ENCODE results near the gene DYNC1I1.

DYNC1I1 gene

GRCh38 chr7:95820778-95821177 lies 48.4 kb downstream of the DYNC1I1 start:
- no peak overlapping the region for H3K27ac ChIP-seq (ENCODE audit: low read length)
- H3K4me3 ChIP-seq (ENCODE audit: low read depth in 1 of 2, low read length in 2 of 2): no peak overlapping the region
- no peaks in the 10 kb centered on the region for H3K27me3 ChIP-seq (ENCODE audit: low read depth, low read length)
- H3K9me3 ChIP-seq (ENCODE audit: control insufficient read depth in 1 of 2, low read length in 2 of 2): no peaks in the 10 kb centered on the region
- no peaks in the 10 kb centered on the region for H3K4me1 ChIP-seq (ENCODE audit: control insufficient read depth in 1 of 2, insufficient read depth in 2 of 2, low read length in 2 of 2)
- no peaks in the 10 kb centered on the region for H3K36me3 ChIP-seq (ENCODE audit: control insufficient read depth in 1 of 2, insufficient read depth in 2 of 2, low read length in 2 of 2)

- H3K4me3 ChIP-seq (ENCODE audit: low read depth in 1 of 2, low read length in 2 of 2): no peak overlapping the region
- H3K4me1 ChIP-seq (ENCODE audit: control insufficient read depth in 1 of 2, insufficient read depth in 2 of 2, low read length in 2 of 2): no peaks in the 10 kb centered on the region
- H3K27me3 ChIP-seq (ENCODE audit: low read depth, low read length): no peaks in the 10 kb centered on the region
Observed at GRCh38 chr7:95822717-95823116, 50.4 kb downstream of the DYNC1I1 start.

DNA sequence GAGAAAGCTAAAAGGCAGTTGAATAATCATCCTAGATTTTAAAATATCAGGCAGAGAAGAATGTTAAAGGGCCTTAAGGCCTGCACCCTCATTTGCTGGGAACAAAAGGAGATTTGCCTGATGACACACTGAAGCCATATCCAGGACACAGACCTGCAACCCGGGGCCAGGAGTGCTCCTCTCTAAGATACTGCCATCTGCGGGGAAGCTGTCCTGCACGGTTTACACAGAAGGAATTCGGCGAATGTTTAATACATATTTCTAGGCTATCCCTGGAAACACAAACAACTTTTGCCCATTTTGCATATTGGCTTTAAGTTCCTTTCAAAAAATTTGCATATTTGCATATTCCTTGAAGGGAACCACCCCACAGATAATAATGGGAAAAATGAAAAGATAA lies 52.3 kb downstream of the DYNC1I1 start:
- Histone ChIP-seq H3K4me3 (ENCODE audit: low read depth in 1 of 2, low read length in 2 of 2) (no peak overlapping the region), H3K27ac (ENCODE audit: low read length) (no peak overlapping the region), H3K36me3 (ENCODE audit: control insufficient read depth in 1 of 2, insufficient read depth in 2 of 2, low read length in 2 of 2) (no peaks in the 10 kb centered on the region), H3K9me3 (ENCODE audit: control insufficient read depth in 1 of 2, low read length in 2 of 2) (no peaks in the 10 kb centered on the region), H3K27me3 (ENCODE audit: low read depth, low read length) (no peaks in the 10 kb centered on the region), H3K4me1 (ENCODE audit: control insufficient read depth in 1 of 2, insufficient read depth in 2 of 2, low read length in 2 of 2) (no peaks in the 10 kb centered on the region)

More at GRCh38 chr7:95822717-95823116, 50.4 kb downstream of the DYNC1I1 start:
- Histone ChIP-seq H3K27ac (ENCODE audit: low read length) (no peak overlapping the region), H3K36me3 (ENCODE audit: control insufficient read depth in 1 of 2, insufficient read depth in 2 of 2, low read length in 2 of 2) (no peaks in the 10 kb centered on the region), H3K9me3 (ENCODE audit: control insufficient read depth in 1 of 2, low read length in 2 of 2) (no peaks in the 10 kb centered on the region)

DNA sequence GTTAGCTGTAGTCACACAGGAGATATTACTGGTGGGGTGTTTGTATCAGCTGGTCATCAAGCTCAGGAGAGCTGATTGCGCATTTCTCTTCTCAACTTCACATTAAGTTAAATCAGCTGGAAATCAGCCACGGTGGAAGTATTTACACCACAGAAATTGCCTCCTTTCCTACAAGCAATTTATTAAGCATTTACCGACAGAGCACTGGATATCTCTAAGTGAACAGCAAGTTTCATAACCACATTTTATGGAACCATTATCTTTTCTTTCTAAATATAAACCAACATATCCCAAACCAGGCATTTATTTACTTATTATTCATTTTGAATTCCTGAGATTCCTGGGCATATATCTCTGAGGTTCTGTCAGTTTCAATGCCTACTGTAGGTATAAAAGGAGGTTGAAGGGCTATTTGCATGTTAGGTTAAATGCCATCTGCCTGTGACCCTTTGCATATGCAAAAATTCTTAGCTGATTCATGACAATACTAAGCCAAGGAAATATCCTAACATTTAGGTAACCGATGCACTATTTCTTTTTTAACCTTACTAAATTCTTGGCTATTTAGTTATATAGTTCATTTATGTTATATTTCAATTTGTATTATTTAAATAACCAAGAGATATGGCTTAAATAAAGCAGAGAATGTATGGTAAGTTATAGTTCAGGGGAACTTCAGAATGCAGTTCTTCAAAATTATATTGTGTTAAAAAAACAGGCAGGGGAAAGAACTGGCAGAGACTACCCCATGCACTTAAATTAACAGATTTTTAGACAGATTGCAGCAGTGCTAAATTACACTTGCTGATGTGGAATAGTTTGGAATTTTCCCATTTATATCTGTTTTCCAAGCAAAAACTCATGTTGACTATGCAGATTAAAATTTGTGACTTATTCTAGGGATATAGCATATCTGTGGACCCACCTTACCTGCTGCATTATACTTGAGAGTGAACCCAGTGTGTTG lies 56.8 kb downstream of the DYNC1I1 start:
- no peaks in the 10 kb centered on the region for H3K9me3 ChIP-seq (ENCODE audit: control insufficient read depth in 1 of 2, low read length in 2 of 2)
- no peaks in the 10 kb centered on the region for H3K27me3 ChIP-seq (ENCODE audit: low read depth, low read length)
- no peaks in the 10 kb centered on the region for H3K36me3 ChIP-seq (ENCODE audit: control insufficient read depth in 1 of 2, insufficient read depth in 2 of 2, low read length in 2 of 2)
- H3K27ac ChIP-seq (ENCODE audit: low read length): no peak overlapping the region
- no peak overlapping the region for H3K4me3 ChIP-seq (ENCODE audit: low read depth in 1 of 2, low read length in 2 of 2)
- no peaks in the 10 kb centered on the region for H3K4me1 ChIP-seq (ENCODE audit: control insufficient read depth in 1 of 2, insufficient read depth in 2 of 2, low read length in 2 of 2)

- Histone ChIP-seq H3K27me3 (ENCODE audit: low read depth, low read length) (no peaks in the 10 kb centered on the region), H3K36me3 (ENCODE audit: control insufficient read depth in 1 of 2, insufficient read depth in 2 of 2, low read length in 2 of 2) (no peaks in the 10 kb centered on the region), H3K4me1 (ENCODE audit: control insufficient read depth in 1 of 2, insufficient read depth in 2 of 2, low read length in 2 of 2) (no peaks in the 10 kb centered on the region), H3K4me3 (ENCODE audit: low read depth in 1 of 2, low read length in 2 of 2) (no peak overlapping the region), H3K9me3 (ENCODE audit: control insufficient read depth in 1 of 2, low read length in 2 of 2) (no peaks in the 10 kb centered on the region), H3K27ac (ENCODE audit: low read length) (no peak overlapping the region)
Observed at GRCh38 chr7:95840953-95841950, 68.9 kb downstream of the DYNC1I1 start.

- no peak overlapping the region for H3K27ac ChIP-seq (ENCODE audit: low read length)
- H3K4me3 ChIP-seq (ENCODE audit: low read depth in 1 of 2, low read length in 2 of 2): no peak overlapping the region
- no peaks in the 10 kb centered on the region for H3K4me1 ChIP-seq (ENCODE audit: control insufficient read depth in 1 of 2, insufficient read depth in 2 of 2, low read length in 2 of 2)
- H3K27me3 ChIP-seq (ENCODE audit: low read depth, low read length): no peaks in the 10 kb centered on the region
- H3K36me3 ChIP-seq (ENCODE audit: control insufficient read depth in 1 of 2, insufficient read depth in 2 of 2, low read length in 2 of 2): no peaks in the 10 kb centered on the region
- no peaks in the 10 kb centered on the region for H3K9me3 ChIP-seq (ENCODE audit: control insufficient read depth in 1 of 2, low read length in 2 of 2)
Observed at GRCh38 chr7:95843286-95843685, 70.9 kb downstream of the DYNC1I1 start.

- no peaks in the 10 kb centered on the region for H3K4me1 ChIP-seq (ENCODE audit: control insufficient read depth in 1 of 2, insufficient read depth in 2 of 2, low read length in 2 of 2)
- H3K27me3 ChIP-seq (ENCODE audit: low read depth, low read length): no peaks in the 10 kb centered on the region
- H3K27ac ChIP-seq (ENCODE audit: low read length): no peak overlapping the region
- H3K9me3 ChIP-seq (ENCODE audit: control insufficient read depth in 1 of 2, low read length in 2 of 2): no peaks in the 10 kb centered on the region
- no peak overlapping the region for H3K4me3 ChIP-seq (ENCODE audit: low read depth in 1 of 2, low read length in 2 of 2)
- H3K36me3 ChIP-seq (ENCODE audit: control insufficient read depth in 1 of 2, insufficient read depth in 2 of 2, low read length in 2 of 2): no peaks in the 10 kb centered on the region
Observed at GRCh38 chr7:95845007-95845406, 72.7 kb downstream of the DYNC1I1 start.

DNA sequence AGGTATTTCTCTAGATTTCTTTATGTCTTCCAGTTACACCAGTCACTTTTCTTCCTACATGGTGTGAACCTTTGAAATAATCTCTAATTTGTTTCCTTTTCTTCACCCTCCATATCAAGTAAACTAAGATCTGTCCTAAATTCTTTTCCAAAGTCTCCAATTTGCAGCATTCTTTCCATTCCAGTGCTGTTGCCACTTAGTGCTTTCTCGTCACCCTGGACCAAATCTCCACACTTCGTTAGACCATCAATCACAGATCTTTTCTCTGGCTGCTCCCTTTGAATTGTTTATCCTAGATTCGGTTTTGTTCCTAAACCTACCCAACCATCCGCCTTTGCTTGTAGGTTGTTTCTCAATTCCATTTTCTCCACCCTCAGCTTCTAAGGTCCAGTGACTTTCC lies 74.7 kb downstream of the DYNC1I1 start:
- Histone ChIP-seq H3K27ac (ENCODE audit: low read length) (no peak overlapping the region), H3K36me3 (ENCODE audit: control insufficient read depth in 1 of 2, insufficient read depth in 2 of 2, low read length in 2 of 2) (no peaks in the 10 kb centered on the region)

GRCh38 chr7:95859429-95859828 lies 87.1 kb downstream of the DYNC1I1 start:
- Histone ChIP-seq H3K27ac (ENCODE audit: low read length) (no peak overlapping the region), H3K4me3 (ENCODE audit: low read depth in 1 of 2, low read length in 2 of 2) (no peak overlapping the region), H3K36me3 (ENCODE audit: control insufficient read depth in 1 of 2, insufficient read depth in 2 of 2, low read length in 2 of 2) (peaks cover 0 to 4% of the 10 kb centered on the region in 2 donors), H3K27me3 (ENCODE audit: low read depth, low read length) (no peaks in the 10 kb centered on the region), H3K4me1 (ENCODE audit: control insufficient read depth in 1 of 2, insufficient read depth in 2 of 2, low read length in 2 of 2) (no peaks in the 10 kb centered on the region), H3K9me3 (ENCODE audit: control insufficient read depth in 1 of 2, low read length in 2 of 2) (peaks cover 0 to 8% of the 10 kb centered on the region in 2 donors)

More for the DNA sequence above, 74.7 kb downstream of the DYNC1I1 start:
- Histone ChIP-seq H3K9me3 (ENCODE audit: control insufficient read depth in 1 of 2, low read length in 2 of 2) (no peaks in the 10 kb centered on the region), H3K4me3 (ENCODE audit: low read depth in 1 of 2, low read length in 2 of 2) (no peak overlapping the region), H3K27me3 (ENCODE audit: low read depth, low read length) (no peaks in the 10 kb centered on the region), H3K4me1 (ENCODE audit: control insufficient read depth in 1 of 2, insufficient read depth in 2 of 2, low read length in 2 of 2) (no peaks in the 10 kb centered on the region)

- Histone ChIP-seq H3K27me3 (ENCODE audit: low read depth, low read length) (no peaks in the 10 kb centered on the region), H3K9me3 (ENCODE audit: control insufficient read depth in 1 of 2, low read length in 2 of 2) (peaks cover 0 to 8% of the 10 kb centered on the region in 2 donors), H3K27ac (ENCODE audit: low read length) (no peak overlapping the region), H3K4me3 (ENCODE audit: low read depth in 1 of 2, low read length in 2 of 2) (no peak overlapping the region), H3K36me3 (ENCODE audit: control insufficient read depth in 1 of 2, insufficient read depth in 2 of 2, low read length in 2 of 2) (peaks cover 0 to 4% of the 10 kb centered on the region in 2 donors), H3K4me1 (ENCODE audit: control insufficient read depth in 1 of 2, insufficient read depth in 2 of 2, low read length in 2 of 2) (no peaks in the 10 kb centered on the region)
Observed at GRCh38 chr7:95861041-95861440, 88.7 kb downstream of the DYNC1I1 start.

DNA sequence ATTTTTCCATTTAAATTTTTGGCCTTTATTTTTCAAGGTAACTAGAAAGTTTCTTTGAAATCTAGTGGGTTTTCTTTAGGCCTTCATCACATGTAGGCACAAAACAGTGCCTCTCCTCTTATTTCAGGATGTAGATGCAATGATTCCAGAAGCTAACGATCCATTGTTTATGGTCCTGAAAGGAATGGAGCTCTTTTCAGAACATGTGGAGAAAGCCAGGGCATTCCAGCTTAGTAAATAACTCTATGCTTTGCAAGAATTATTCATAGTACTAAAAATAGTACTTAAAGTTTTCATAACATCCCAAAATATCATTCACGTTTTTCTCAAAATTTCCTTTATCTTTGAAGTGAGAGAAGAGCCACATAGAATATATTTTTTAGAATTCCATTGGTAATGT lies 91.3 kb downstream of the DYNC1I1 start:
- H3K4me1 ChIP-seq (ENCODE audit: control insufficient read depth in 1 of 2, insufficient read depth in 2 of 2, low read length in 2 of 2): no peaks in the 10 kb centered on the region
- no peaks in the 10 kb centered on the region for H3K27me3 ChIP-seq (ENCODE audit: low read depth, low read length)
- H3K27ac ChIP-seq (ENCODE audit: low read length): no peak overlapping the region
- no peak overlapping the region for H3K4me3 ChIP-seq (ENCODE audit: low read depth in 1 of 2, low read length in 2 of 2)
- H3K9me3 ChIP-seq (ENCODE audit: control insufficient read depth in 1 of 2, low read length in 2 of 2): peaks cover 0 to 8% of the 10 kb centered on the region in 2 donors
- H3K36me3 ChIP-seq (ENCODE audit: control insufficient read depth in 1 of 2, insufficient read depth in 2 of 2, low read length in 2 of 2): peaks cover 0 to 4% of the 10 kb centered on the region in 2 donors

Measured in muscle layer of duodenum (tissue), 2 donors.